Activated CD8-positive, alpha-beta memory T cell treated with anti-CD3 and anti-CD28 coated beads for 36 hours (primary cell): Measurements from ENCODE around the gene WNT7A. TPM values are rescaled to one million over a fixed set of nuclear protein-coding genes. Genes with fewer than 3 reads are reported as not detected.
"Not testable (repeated sequence)": the region's sequence is repeated elsewhere in the genome, so short reads cannot be mapped to it uniquely, and the experiment has no call there.

Source experiments
- CTCF ChIA-PET: fragments of 350-600 bp; sonication (Branson Sonifier 250); formaldehyde crosslinking; loops from one replicate; lab custom pipeline; 2021; ENCODE audit warnings: antibody characterized with exemption; lab: Charles Lee
- POLR2A ChIA-PET: fragments of 350-600 bp; sonication (Branson Sonifier 250); formaldehyde crosslinking; loops from one replicate; lab custom pipeline; 2021; ENCODE audit warnings: antibody characterized with exemption; lab: Charles Lee
- total RNA-seq, 2 experiments: library from RNA; stranded (reverse); gene quantifications; one replicate each; pipeline ENCODE4 v1.2.3, GENCODE V29; 2021

Gene WNT7A
- total RNA-seq: under 1 TPM in 1 of 2 experiments, not detected in 1; 0.06 TPM

- CTCF ChIA-PET: interaction anchor here (0.7 to 2.4 kb wide), 14 partner anchors 10 to 384 kb away, joined by 3 to 32 read pairs (median 4); no protein-coding TSS in a partner anchor
- POLR2A ChIA-PET: interaction anchor here (0.8 kb wide), 1 partner anchor 298 kb away, joined by 3 read pairs; the partner anchor contains the start of genes LSM3 and XPC
Measured at GRCh38 chr3:13879946-13880810, at the start of gene WNT7A. WNT7A (minus strand) TSS chr3:13880071; CDS start chr3:13879816, 255 bp downstream.

- POLR2A ChIA-PET, CTCF ChIA-PET: not testable (repeated sequence)
Measured at GRCh38 chr3:13928741-13929140, 48.9 kb upstream of the WNT7A start.

GRCh38 chr3:13927295-13927694, 47.4 kb upstream of the WNT7A start:
- POLR2A ChIA-PET: no interaction called here
- CTCF ChIA-PET: no interaction called here

GRCh38 chr3:13916375-13916774, 36.5 kb upstream of the WNT7A start:
- CTCF ChIA-PET: no interaction called here
- POLR2A ChIA-PET: no interaction called here

GRCh38 chr3:13902648-13903238, 22.9 kb upstream of the WNT7A start:
- POLR2A ChIA-PET: no interaction called here
- CTCF ChIA-PET: no interaction called here

- CTCF ChIA-PET: no interaction called here
- POLR2A ChIA-PET: no interaction called here
Measured at GRCh38 chr3:13901935-13902584, 22.2 kb upstream of the WNT7A start.

GRCh38 chr3:13898346-13898745, 18.5 kb upstream of the WNT7A start:
- ChIA-PET POLR2A (no interaction called here), CTCF (interaction anchor here (1.1 kb wide), 1 partner anchor 18 kb away, joined by 3 read pairs; no protein-coding TSS in a partner anchor)

- ChIA-PET POLR2A (no interaction called here), CTCF (interaction anchor here (0.6 to 1.8 kb wide), 17 partner anchors 9 to 565 kb away, joined by 3 to 12 read pairs (median 4); partner anchors contain the start of genes LSM3, WNT7A and XPC)
Measured at GRCh38 chr3:13896473-13897154, 16.7 kb upstream of the WNT7A start.

GRCh38 chr3:13895155-13896105, 15.6 kb upstream of the WNT7A start:
- CTCF ChIA-PET: interaction anchor here (0.7 to 1.6 kb wide), 10 partner anchors 8 to 283 kb away, joined by 3 to 6 read pairs (median 4); partner anchors contain the start of genes LSM3, WNT7A and XPC

GRCh38 chr3:13894807-13895154, 14.9 kb upstream of the WNT7A start:
- ChIA-PET CTCF (interaction anchor here (0.7 to 1.2 kb wide), 5 partner anchors 8 to 237 kb away, joined by 3 to 5 read pairs (median 3); no protein-coding TSS in a partner anchor), POLR2A (no interaction called here)

More at GRCh38 chr3:13895155-13896105, 15.6 kb upstream of the WNT7A start:
- POLR2A ChIA-PET: interaction anchor here (0.8 kb wide), 1 partner anchor 228 kb away, joined by 3 read pairs; no protein-coding TSS in a partner anchor

GRCh38 chr3:13894096-13894806, 14.4 kb upstream of the WNT7A start:
- CTCF ChIA-PET: interaction anchor here (1.0 to 1.1 kb wide), 3 partner anchors 8 to 14 kb away, joined by 3 read pairs; no protein-coding TSS in a partner anchor
- POLR2A ChIA-PET: no interaction called here

GRCh38 chr3:13892304-13892703, 12.4 kb upstream of the WNT7A start:
- ChIA-PET CTCF (interaction anchor here (0.6 to 0.7 kb wide), 2 partner anchors 12 to 606 kb away, joined by 4 to 6 read pairs; partner anchors contain the start of gene WNT7A), POLR2A (no interaction called here)

GRCh38 chr3:13891492-13892073, 11.7 kb upstream of the WNT7A start:
- ChIA-PET POLR2A (no interaction called here), CTCF (interaction anchor here (0.7 to 1.8 kb wide), 2 partner anchors 11 to 15 kb away, joined by 4 read pairs; partner anchors contain the start of gene WNT7A)

- CTCF ChIA-PET: interaction anchor here (0.6 to 1.8 kb wide), 3 partner anchors 14 to 606 kb away, joined by 3 to 4 read pairs (median 4); no protein-coding TSS in a partner anchor
- POLR2A ChIA-PET: no interaction called here
Measured at GRCh38 chr3:13891017-13891392, 11.1 kb upstream of the WNT7A start.

GRCh38 chr3:13890377-13891016, 10.6 kb upstream of the WNT7A start:
- CTCF ChIA-PET: interaction anchor here (0.6 to 1.8 kb wide), 4 partner anchors 10 to 607 kb away, joined by 3 to 4 read pairs (median 4); no protein-coding TSS in a partner anchor
- POLR2A ChIA-PET: no interaction called here

GRCh38 chr3:13888576-13888975, 8.7 kb upstream of the WNT7A start:
- ChIA-PET POLR2A (no interaction called here), CTCF (interaction anchor here (0.7 to 2.7 kb wide), 3 partner anchors 8 to 254 kb away, joined by 3 to 12 read pairs (median 5); no protein-coding TSS in a partner anchor)
